GM12892 (cell line): ENCODE results near the gene GMPR2.

ENCODE experiments used
- POLR2A ChIP-seq: IDR thresholded peaks from 2 replicates; pipeline ENCODE4 v1.6.1; 2011; ENCODE audit warnings: low read depth, low read length, control low read depth
- POLR2AphosphoS5 ChIP-seq: IDR thresholded peaks from 2 replicates; pipeline ENCODE4 v1.6.1; 2011; ENCODE audit warnings: low read depth, low read length, control low read depth

- no peak for TF ChIP-seq POLR2A
- TF ChIP-seq POLR2AphosphoS5: no peak
These were observed 45.0 kb downstream of the GMPR2 start for GRCh38 chr14:24277606-24278321.
